HCT116 (cell line): Measurements from ENCODE around the gene RUFY4. TPM values are rescaled to one million over a fixed set of nuclear protein-coding genes. Genes with fewer than 3 reads are reported as not detected.

Experiments used
- ATAC-seq: fragments of 200-7000 bp; cut with Tn5 transposase; 2 replicates; pipeline ENCODE4 v1.9.1; 2020; ENCODE audit warnings: mild to moderate bottlenecking, moderate library complexity
- BruUV-seq: library from RNA; stranded (reverse); fragments of 400-500 nt; replicated peaks from 2 replicates; lab custom pipeline; 2021; lab: Mats Ljungman, UMichigan
- CTCF ChIA-PET: fragments of 300-600 bp; sonication (Branson Sonifier 250); formaldehyde crosslinking; loops from one replicate; lab custom pipeline; 2021; ENCODE audit warnings: antibody characterized with exemption; lab: Charles Lee
- POLR2A ChIA-PET: fragments of 300-600, 350-600 bp; sonication (Branson Sonifier 250); formaldehyde crosslinking; loops from one replicate; lab custom pipeline; 2021; ENCODE audit warnings: antibody characterized with exemption; lab: Charles Lee
- RAD21 ChIA-PET, 2 experiments: fragments of 300-600 bp; sonication (Branson Sonifier 250); formaldehyde crosslinking; loops; one replicate each; lab custom pipeline; 2023; ENCODE audit warnings: low total read pairs in 2 of 2; ENCODE audit not compliant: uncharacterized antibody in 2 of 2, unreplicated experiment in 2 of 2, low non-redundant PET in 1 of 2; lab: Charles Lee
- DNase-seq: peaks from one replicate; pipeline ENCODE4 v3.0.0-alpha.2; 2010; ENCODE audit warnings: low read depth, low spot score
- H2AFZ ChIP-seq: fragments of 200-600 bp; shearing (Covaris generic), sonication (generic); 2 replicates; pipeline ENCODE4 v1.6.1; 2017; ENCODE audit warnings: low read depth, mixed run types, mixed read lengths, antibody characterized with exemption, low read length; ENCODE audit not compliant: poor library complexity, severe bottlenecking
- H3K27ac ChIP-seq: 2 replicates; pipeline ENCODE4 v1.5.1; 2012; ENCODE audit warnings: low read depth, low read length
- H3K27me3 ChIP-seq: fragments of 200-600 bp; sonication (generic); 2 replicates; pipeline ENCODE4 v1.6.1; 2016; ENCODE audit warnings: mixed run types, low read length, mixed read lengths; ENCODE audit not compliant: insufficient read depth
- H3K36me3 ChIP-seq, 2 experiments: fragments of 200-500 bp in 1 of 2; fragments of 200-600 bp in 1 of 2; sonication (Bioruptor generic) in 1 of 2; sonication (generic) in 1 of 2; 2 replicates each; pipeline versions ENCODE4 v1.5.1 to v1.6.1; 2014 to 2016; ENCODE audit warnings: low read length in 2 of 2, inconsistent platforms in 1 of 2, mixed read lengths in 1 of 2, mixed run types in 1 of 2; ENCODE audit not compliant: insufficient read depth in 2 of 2, control insufficient read depth in 1 of 2
- H3K4me1 ChIP-seq, 2 experiments: fragments of 200-600 bp in 1 of 2; sonication (generic) in 1 of 2; 2 replicates each; pipeline versions ENCODE4 v1.5.1 to v1.6.1; 2012 to 2017; ENCODE audit warnings: low read length in 2 of 2, inconsistent platforms in 1 of 2, mild to moderate bottlenecking in 1 of 2, mixed read lengths in 1 of 2, mixed run types in 1 of 2, moderate library complexity in 1 of 2; ENCODE audit not compliant: insufficient read depth in 2 of 2, control insufficient read depth in 1 of 2
- H3K4me2 ChIP-seq: fragments of 200-600 bp; sonication (generic); 2 replicates; pipeline ENCODE4 v1.6.1; 2017; ENCODE audit warnings: mixed run types, low read length, mixed read lengths
- H3K4me3 ChIP-seq, 2 experiments: fragments of 200-600 bp in 1 of 2; sonication (generic) in 1 of 2; replicated peaks in 1 of 2; 2 replicates each; pipeline ENCODE4 v1.5.1; 2011 to 2016; ENCODE audit warnings: low read length in 2 of 2, control low read depth in 1 of 2, low read depth in 1 of 2, mild to moderate bottlenecking in 1 of 2, mixed read lengths in 1 of 2, mixed run types in 1 of 2
- H3K79me2 ChIP-seq: fragments of 200-600 bp; sonication (generic); 2 replicates; pipeline ENCODE4 v1.6.1; 2017; ENCODE audit warnings: mild to moderate bottlenecking, mixed run types, low read length, moderate library complexity, mixed read lengths; ENCODE audit not compliant: insufficient read depth
- H3K9ac ChIP-seq: fragments of 200-600 bp; sonication (generic); 2 replicates; pipeline ENCODE4 v1.6.1; 2016; ENCODE audit warnings: low read length, mixed read lengths
- H3K9me2 ChIP-seq: fragments of 200-600 bp; sonication (generic), shearing (Covaris generic); 2 replicates; pipeline ENCODE4 v1.6.1; 2017; ENCODE audit warnings: mixed run types, mild to moderate bottlenecking, moderate library complexity; ENCODE audit not compliant: insufficient read depth
- H3K9me3 ChIP-seq, 2 experiments: fragments of 200-500 bp in 1 of 2; fragments of 200-600 bp in 1 of 2; sonication (Bioruptor generic) in 1 of 2; sonication (generic) in 1 of 2; 2 replicates each; pipeline ENCODE4 v1.6.1; 2014 to 2017; ENCODE audit warnings: low read length in 2 of 2, mixed read lengths in 2 of 2, inconsistent platforms in 1 of 2, low read depth in 1 of 2, mild to moderate bottlenecking in 1 of 2, mixed run types in 1 of 2, moderate library complexity in 1 of 2; ENCODE audit not compliant: control insufficient read depth in 1 of 2, insufficient read depth in 1 of 2
- H4K20me1 ChIP-seq: fragments of 200-600 bp; sonication (generic), shearing (Covaris generic); 2 replicates; pipeline ENCODE4 v1.6.1; 2017; ENCODE audit warnings: mixed run types, mild to moderate bottlenecking, moderate library complexity; ENCODE audit not compliant: insufficient read depth
- CEBPB ChIP-seq: IDR thresholded peaks from 2 replicates; pipeline ENCODE4 v1.6.1; 2012; ENCODE audit warnings: low read depth
- EGR1 ChIP-seq: IDR thresholded peaks from 2 replicates; pipeline ENCODE4 v1.6.1; 2012; ENCODE audit warnings: low read depth
- ELF1 ChIP-seq: IDR thresholded peaks from 2 replicates; pipeline ENCODE4 v1.6.1; 2012; ENCODE audit warnings: low read depth, borderline replicate concordance
- EZH2 ChIP-seq: fragments of 200-600 bp; sonication (generic); IDR thresholded peaks from 2 replicates; pipeline ENCODE4 v1.6.1; 2017; ENCODE audit warnings: antibody characterized with exemption, mixed run types
- EZH2phosphoT487 ChIP-seq: fragments of 200-600 bp; IDR thresholded peaks from 2 replicates; pipeline ENCODE4 v1.6.1; 2018; ENCODE audit warnings: antibody characterized with exemption, borderline replicate concordance
- FOSL1 ChIP-seq: IDR thresholded peaks from 2 replicates; pipeline ENCODE4 v1.6.1; 2012; ENCODE audit warnings: low read depth
- MAX ChIP-seq: IDR thresholded peaks from 2 replicates; pipeline ENCODE4 v1.6.1; 2012
- POLR2A ChIP-seq: IDR thresholded peaks from 2 replicates; pipeline ENCODE4 v1.7.0; 2011; ENCODE audit warnings: borderline replicate concordance; ENCODE audit not compliant: insufficient read depth, insufficient read length; ENCODE audit errors: extremely low read depth
- RAD21 ChIP-seq: IDR thresholded peaks from 2 replicates; pipeline ENCODE4 v1.6.1; 2012; ENCODE audit warnings: low read depth, mild to moderate bottlenecking
- SRF ChIP-seq: IDR thresholded peaks from 2 replicates; pipeline ENCODE4 v1.6.1; 2012; ENCODE audit warnings: low read depth
- ZBTB33 ChIP-seq: IDR thresholded peaks from 2 replicates; pipeline ENCODE4 v1.6.1; 2011; ENCODE audit warnings: mild to moderate bottlenecking, low read length, moderate library complexity; ENCODE audit not compliant: insufficient replicate concordance; ENCODE audit errors: extremely low read depth
- ZFX ChIP-seq: fragments of 450-650 bp; IDR thresholded peaks from 2 replicates; pipeline ENCODE4 v1.6.1; 2017
- ZNF274 ChIP-seq: fragments of 200-500 bp; sonication (Bioruptor generic); IDR thresholded peaks from 2 replicates; pipeline ENCODE4 v1.6.1; 2014; ENCODE audit warnings: mild to moderate bottlenecking, low read depth, low read length, inconsistent platforms
- intact Hi-C: fragments of 100-400 bp; cut with micrococcal nuclease; formaldehyde crosslinking; loops from 2 replicates; pipeline ENCODE4 v1.10.0; 2022
- total RNA-seq: library from RNA; stranded (reverse); gene quantifications from one replicate; pipeline ENCODE4 v1.2.1, GENCODE V29; 2021; ENCODE audit not compliant: unreplicated experiment
- TF ChIP-seq, protein P1 (sequence below): IDR thresholded peaks from 2 replicates; pipeline ENCODE4 v1.6.1; 2012
- TF ChIP-seq, protein P2 (sequence below): IDR thresholded peaks from 2 replicates; pipeline ENCODE4 v1.6.1; 2012; ENCODE audit warnings: low read depth
- TF ChIP-seq, protein P3 (sequence below), 3 experiments: fragments of 200-600 bp in 1 of 3; sonication (generic) in 1 of 3; IDR thresholded peaks in 2 of 3; conservative IDR thresholded peaks in 1 of 3; 2 replicates each; pipeline ENCODE4 v1.5.1; 2012 to 2017; ENCODE audit warnings: low read depth in 2 of 3, low read length in 2 of 3, antibody characterized with exemption in 1 of 3, borderline replicate concordance in 1 of 3, control low read depth in 1 of 3, mild to moderate bottlenecking in 1 of 3, mixed read lengths in 1 of 3, mixed run types in 1 of 3, moderate library complexity in 1 of 3; ENCODE audit not compliant: insufficient read depth in 1 of 3

Gene RUFY4
- total RNA-seq, 1 experiment from 2014 or later: 0.27 TPM

- TF ChIP-seq, protein P1, sequence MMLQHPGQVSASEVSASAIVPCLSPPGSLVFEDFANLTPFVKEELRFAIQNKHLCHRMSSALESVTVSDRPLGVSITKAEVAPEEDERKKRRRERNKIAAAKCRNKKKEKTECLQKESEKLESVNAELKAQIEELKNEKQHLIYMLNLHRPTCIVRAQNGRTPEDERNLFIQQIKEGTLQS: no peak
- TF ChIP-seq MAX: no peak
- no peak for TF ChIP-seq ZBTB33
- TF ChIP-seq FOSL1: no peak
- no peak for TF ChIP-seq EGR1
- TF ChIP-seq CEBPB: no peak
Measured at GRCh38 chr2:218033208-218033589, 35.9 kb upstream of the RUFY4 start (continued).

DNA sequence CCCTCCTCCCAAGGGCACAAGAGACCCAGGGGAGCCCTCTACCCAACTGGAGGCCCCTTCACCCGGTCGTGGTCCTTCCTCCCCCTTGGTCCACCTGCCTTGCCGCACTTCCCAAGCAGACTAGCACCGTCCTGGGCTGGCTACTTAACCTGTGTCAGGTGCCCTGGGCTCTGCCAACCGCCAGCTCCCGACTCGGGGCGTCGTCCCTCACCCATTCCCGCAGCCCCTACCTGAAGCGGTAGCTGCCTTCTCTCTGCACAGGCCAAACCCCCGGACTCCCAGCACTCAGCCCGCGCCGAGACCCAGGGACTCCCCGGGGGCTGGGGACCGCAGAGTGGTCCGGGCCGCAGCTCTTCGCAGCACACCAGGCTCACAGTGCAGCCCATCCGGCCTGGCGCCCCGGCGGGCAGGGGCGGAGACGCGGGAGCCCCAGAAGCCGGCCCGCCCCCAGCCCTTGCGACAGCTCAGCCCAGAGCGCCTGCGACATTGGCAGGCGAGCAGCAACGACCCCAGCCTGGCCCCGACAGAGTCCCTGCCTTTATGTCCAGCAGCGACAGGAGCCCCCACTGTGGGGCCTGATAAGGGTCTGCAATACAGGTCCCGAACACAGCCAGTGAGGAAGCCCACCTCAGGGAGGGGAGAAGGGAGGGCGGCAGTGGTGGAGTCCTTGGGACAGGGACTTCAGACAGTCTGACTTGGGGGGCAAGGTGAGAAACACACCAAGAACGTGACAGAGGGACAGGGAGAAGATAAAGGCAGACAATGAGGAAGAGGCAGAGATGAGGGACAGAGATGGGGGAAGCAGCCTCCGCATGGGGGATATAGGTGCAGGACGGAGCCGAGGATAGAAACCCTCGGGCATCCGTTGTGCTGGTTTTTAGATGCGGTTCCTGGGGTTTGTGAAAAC lies 35.2 kb upstream of the RUFY4 start:
- no peaks in the 10 kb centered on the region for H3K9me2 ChIP-seq
- no peak for DNase-seq
- intact Hi-C loops: loop anchor here (1.0 kb wide), 1 partner anchor 249 kb away; no protein-coding TSS in a partner anchor
- no peak overlapping the region for H3K4me3 ChIP-seq
- H3K79me2 ChIP-seq: no peaks in the 10 kb centered on the region
- peaks cover 20% of the 10 kb centered on the region for H3K27me3 ChIP-seq
- H3K9ac ChIP-seq: no peak overlapping the region
- H3K9me3 ChIP-seq: no peaks in the 10 kb centered on the region
- H2AFZ ChIP-seq: no peak overlapping the region
- peaks cover 0 to 4% of the 10 kb centered on the region in 2 experiments; a peak in 1 of 4 replicates for H3K4me1 ChIP-seq
- RAD21 ChIA-PET: interaction anchor here in 1 of 2 experiments (0.9 to 1.6 kb wide), 2 partner anchors 35 to 248 kb away, joined by 3 to 9 read pairs; partner anchors contain the start of gene RUFY4
- no peaks in the 10 kb centered on the region for H3K36me3 ChIP-seq
- no peak overlapping the region for H3K27ac ChIP-seq
- CTCF ChIA-PET: interaction anchor here (0.6 to 2.3 kb wide), 12 partner anchors 17 to 294 kb away, joined by 3 to 23 read pairs (median 5); no protein-coding TSS in a partner anchor
- H3K4me2 ChIP-seq: no peak overlapping the region
- no peaks in the 10 kb centered on the region for H4K20me1 ChIP-seq
- POLR2A ChIA-PET: no interaction called here
- no peak for ATAC-seq
- BruUV-seq: no TSS peak
- TF ChIP-seq EZH2phosphoT487: no peak
- TF ChIP-seq, protein P2, sequence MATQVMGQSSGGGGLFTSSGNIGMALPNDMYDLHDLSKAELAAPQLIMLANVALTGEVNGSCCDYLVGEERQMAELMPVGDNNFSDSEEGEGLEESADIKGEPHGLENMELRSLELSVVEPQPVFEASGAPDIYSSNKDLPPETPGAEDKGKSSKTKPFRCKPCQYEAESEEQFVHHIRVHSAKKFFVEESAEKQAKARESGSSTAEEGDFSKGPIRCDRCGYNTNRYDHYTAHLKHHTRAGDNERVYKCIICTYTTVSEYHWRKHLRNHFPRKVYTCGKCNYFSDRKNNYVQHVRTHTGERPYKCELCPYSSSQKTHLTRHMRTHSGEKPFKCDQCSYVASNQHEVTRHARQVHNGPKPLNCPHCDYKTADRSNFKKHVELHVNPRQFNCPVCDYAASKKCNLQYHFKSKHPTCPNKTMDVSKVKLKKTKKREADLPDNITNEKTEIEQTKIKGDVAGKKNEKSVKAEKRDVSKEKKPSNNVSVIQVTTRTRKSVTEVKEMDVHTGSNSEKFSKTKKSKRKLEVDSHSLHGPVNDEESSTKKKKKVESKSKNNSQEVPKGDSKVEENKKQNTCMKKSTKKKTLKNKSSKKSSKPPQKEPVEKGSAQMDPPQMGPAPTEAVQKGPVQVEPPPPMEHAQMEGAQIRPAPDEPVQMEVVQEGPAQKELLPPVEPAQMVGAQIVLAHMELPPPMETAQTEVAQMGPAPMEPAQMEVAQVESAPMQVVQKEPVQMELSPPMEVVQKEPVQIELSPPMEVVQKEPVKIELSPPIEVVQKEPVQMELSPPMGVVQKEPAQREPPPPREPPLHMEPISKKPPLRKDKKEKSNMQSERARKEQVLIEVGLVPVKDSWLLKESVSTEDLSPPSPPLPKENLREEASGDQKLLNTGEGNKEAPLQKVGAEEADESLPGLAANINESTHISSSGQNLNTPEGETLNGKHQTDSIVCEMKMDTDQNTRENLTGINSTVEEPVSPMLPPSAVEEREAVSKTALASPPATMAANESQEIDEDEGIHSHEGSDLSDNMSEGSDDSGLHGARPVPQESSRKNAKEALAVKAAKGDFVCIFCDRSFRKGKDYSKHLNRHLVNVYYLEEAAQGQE: no peak
- TF ChIP-seq ZNF274: no peak
- no peak for TF ChIP-seq FOSL1
- TF ChIP-seq, protein P3, sequence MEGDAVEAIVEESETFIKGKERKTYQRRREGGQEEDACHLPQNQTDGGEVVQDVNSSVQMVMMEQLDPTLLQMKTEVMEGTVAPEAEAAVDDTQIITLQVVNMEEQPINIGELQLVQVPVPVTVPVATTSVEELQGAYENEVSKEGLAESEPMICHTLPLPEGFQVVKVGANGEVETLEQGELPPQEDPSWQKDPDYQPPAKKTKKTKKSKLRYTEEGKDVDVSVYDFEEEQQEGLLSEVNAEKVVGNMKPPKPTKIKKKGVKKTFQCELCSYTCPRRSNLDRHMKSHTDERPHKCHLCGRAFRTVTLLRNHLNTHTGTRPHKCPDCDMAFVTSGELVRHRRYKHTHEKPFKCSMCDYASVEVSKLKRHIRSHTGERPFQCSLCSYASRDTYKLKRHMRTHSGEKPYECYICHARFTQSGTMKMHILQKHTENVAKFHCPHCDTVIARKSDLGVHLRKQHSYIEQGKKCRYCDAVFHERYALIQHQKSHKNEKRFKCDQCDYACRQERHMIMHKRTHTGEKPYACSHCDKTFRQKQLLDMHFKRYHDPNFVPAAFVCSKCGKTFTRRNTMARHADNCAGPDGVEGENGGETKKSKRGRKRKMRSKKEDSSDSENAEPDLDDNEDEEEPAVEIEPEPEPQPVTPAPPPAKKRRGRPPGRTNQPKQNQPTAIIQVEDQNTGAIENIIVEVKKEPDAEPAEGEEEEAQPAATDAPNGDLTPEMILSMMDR (IDR thresholded peaks at IDR 0.05 in 2 of 3, conservative IDR thresholded peaks at IDR 0.05 in 1 of 3; ENCODE audit: borderline replicate concordance in 1 of 3, insufficient read depth in 1 of 3, low read depth in 2 of 3, low read length in 2 of 3): no peak
- TF ChIP-seq ELF1: no peak
- no peak for TF ChIP-seq SRF
- no peak for TF ChIP-seq EGR1
- no peak for TF ChIP-seq CEBPB
- no peak for TF ChIP-seq POLR2A
- no peak for TF ChIP-seq ZFX
- TF ChIP-seq EZH2: no peak
- no peak for TF ChIP-seq RAD21
